HG02588 (cell line): ENCODE data around the gene TLE4.
A peak's percentile ranks its signal among the peaks of the same experiment; 100 is the strongest.
"Not testable (repeated sequence)": the region's sequence is repeated elsewhere in the genome, so short reads cannot be mapped to it uniquely, and the experiment has no call there.

Experiments
- ATAC-seq: cut with Tn5 transposase; IDR thresholded peaks from one replicate; pipeline ENCODE4 v1.9.1; 2021; ENCODE audit warnings: mild to moderate bottlenecking, moderate library complexity; ENCODE audit not compliant: unreplicated experiment

TLE4 gene

DNA sequence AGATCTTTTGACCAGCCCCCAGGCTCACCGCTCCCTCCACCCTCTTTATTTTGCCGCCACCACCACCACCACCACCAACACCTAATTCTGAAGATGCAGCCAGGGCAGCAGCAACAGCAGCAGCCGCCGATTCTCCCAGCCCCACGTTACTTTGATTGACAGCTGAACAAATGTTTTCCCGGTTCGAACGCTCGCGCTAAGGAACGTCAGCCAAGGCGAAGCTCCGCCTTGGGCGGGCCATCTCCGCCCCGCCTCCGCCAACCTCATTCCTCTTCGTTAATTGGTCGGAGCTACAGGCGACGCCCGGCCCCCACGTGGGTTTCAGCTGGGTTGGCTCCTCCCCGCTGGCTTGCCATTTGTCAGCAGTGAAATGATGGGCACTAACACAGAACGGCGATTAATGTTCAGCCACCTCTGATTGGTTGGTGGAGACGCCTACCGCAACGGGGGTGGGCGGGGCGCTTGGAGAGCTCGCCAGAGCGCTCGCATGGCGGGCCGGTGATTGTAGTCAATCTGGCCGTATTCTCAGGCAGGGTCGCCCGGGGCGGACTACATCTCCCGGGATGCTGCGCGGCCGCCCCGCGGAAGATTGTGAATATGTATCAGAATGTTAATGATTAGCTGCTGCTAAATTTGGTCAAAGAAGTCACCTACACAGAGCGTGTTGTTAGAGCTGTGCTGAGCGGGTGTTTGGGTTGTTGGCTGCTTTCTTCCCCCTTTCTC, at the start of gene TLE4:
Gene TLE4, plus strand, starts transcription at position 657 of the 723 bp plus-strand sequence. CDS start 826 bp downstream, outside the sequence.
- peak; percentile 83 for ATAC-seq

DNA sequence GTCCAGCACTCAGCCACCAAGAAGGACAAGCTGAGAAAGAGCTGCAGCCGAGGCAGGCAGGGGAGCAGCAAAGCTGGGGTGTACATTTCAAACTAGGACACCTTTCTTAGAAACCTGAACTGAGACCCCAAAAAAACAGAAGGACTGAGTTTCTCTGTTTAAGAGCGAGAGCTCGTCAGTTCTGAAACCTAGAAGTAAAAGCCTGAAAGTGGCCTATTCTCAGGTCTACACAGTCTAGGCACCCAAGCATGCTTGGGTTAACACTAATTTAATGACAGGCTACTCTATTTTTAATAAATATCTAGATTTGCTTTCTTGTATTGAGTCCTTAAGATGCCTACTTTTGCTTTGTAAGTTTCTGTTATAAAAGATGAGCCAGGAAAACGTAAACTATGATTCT, 49.0 kb upstream of the TLE4 start:
- no peak for ATAC-seq

DNA sequence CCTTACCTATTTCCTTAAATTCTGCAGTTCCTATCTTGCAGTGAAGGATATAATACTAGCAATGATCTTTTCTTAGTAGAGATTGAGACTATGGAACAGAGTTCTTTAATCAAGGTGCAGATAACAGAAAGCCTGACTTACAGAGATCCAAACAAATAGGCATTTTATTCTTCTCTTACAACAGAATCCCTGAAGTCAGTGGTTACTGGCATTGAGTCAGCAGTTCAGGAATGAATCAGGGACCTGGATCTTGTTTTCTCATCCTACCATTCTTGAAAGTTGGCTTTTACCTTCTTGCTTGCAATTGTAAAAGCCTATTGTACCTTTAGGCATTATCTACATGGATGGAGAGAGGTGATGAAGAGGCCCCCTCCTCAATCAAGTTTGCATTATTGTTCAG, 47.5 kb upstream of the TLE4 start:
- ATAC-seq = no peak

- ATAC-seq = peak; percentile 59
Observed at GRCh38 chr9:79526149-79526672, 45.6 kb upstream of the TLE4 start.

DNA sequence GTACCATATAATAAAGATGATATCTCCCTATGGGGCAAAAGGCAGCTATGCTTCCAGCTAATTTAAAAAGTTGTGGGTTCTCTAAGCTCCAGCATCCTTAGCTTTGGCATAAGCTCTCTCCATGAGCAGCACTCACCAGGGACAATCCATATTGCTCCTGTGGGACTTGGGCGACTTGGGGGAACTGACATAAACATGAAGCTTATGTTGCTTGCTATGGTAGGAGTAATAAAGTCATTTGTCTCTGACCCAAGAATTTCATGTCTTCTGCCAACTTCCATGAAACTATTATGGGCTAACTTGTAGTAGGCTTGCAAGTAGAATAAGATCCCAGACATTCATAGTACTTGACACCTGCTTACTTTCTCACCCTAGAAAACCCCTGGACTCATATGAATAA, 36.2 kb upstream of the TLE4 start:
- no peak for ATAC-seq

GRCh38 chr9:79537838-79538237, 33.9 kb upstream of the TLE4 start:
- ATAC-seq = no peak

DNA sequence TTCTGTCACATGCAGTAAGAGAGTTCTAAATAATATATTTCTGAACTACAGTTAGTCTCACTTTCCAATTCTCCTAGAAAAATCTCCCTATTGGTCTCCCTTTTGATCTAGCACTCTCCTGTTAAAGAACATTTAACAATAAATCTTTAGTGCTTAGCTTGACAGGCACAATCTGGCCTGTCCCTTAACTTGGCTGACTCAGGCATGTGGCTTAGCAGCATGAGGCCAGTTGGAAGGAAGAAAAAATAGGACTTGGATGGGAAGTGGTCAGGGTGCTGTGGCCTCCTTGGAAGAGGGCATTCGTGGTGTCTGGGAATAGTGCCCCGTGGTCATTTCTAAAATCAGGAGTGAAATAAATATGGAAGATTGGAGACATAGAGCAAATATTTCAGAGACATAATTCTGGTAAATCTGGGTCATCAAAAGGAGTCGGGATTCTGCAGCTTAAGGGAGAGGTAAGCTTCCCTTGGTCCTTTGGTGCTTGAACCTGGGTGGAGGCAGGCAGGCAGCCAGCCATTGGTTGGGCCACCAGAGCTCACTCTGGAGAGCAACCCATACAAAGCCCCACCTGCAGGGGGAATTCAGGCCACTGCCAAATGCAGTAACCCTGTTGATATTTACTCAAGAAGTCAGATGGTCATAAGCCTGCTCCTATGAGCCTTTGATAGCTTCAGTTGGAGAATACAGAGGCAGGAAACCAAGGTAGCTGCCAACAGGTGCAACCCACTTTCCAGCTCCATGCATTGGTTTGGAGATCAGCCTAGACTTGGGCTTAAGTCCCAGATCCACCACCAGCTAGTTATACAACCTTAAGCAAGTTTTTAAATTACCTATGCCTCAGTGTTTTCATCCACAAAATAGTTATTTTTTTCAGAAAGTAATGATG, 28.8 kb upstream of the TLE4 start:
- ATAC-seq = no peak

GRCh38 chr9:79544375-79544774, 27.4 kb upstream of the TLE4 start:
- not testable (repeated sequence) for ATAC-seq

DNA sequence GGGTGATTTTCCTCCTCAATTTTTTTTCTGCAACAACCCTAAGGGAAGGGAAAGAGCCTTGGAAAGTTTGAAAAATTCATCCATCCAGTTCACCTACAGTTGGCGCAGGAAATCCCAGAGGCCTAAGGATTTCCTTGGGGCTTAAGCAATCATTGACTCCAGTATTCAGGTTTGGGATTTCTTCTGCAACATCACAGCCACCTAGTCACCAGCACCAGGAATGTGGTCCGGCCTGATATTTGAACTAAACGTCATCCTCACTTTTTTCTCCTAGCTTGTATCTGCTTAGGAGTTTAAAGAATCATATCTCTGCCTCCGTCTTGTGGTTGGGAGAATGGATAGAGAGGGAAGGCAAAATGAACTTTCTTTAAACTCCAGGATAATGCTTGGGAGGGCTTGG, 20.2 kb upstream of the TLE4 start:
- no peak for ATAC-seq

DNA sequence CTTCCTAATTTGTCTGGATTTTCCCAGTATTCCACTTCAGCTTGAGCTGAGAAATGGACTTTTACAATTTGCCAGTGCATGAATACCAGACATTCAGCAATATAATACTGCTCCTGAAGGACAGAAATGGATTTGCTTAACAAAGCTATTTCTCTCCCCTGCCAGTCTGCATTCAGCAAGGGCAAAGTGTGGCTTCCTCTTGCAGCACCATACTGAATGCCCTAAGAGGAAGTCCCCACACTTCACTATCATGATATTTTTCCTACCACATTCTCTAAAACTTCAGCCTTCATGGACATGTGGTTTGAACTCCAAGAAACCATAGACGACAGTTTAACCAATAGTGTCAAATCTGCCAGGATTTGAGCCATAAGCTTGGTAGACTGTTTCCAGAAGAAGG, 19.8 kb upstream of the TLE4 start:
- ATAC-seq = no peak

DNA sequence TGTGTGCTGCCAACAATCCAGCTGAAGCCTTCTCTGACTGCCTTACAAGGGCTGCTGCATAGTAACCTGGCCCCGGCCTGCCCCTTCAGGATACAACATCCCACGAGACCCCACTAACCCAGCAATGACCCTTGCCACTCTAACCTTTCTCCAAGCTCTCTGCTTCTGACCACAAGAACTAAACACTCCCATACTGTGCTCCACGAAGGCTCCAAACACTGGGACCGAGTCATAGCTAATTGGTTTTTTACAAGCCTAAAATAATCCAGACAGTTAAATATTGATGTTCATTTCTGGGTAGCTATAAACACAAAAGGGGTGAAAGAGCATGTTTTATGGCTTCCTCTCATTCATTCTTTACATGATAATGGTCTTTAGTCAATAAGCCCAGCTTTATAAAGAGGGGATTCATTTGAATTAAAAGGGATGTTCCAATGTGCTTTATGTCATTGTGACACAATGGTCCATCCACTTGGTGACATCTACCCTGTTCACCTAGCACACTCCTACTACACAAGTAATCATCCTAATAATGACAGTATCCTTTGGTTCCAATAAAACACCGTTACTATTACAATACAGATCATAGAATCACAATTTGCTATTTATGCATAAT, 16.2 kb upstream of the TLE4 start:
- ATAC-seq = no peak

GRCh38 chr9:79559495-79560181, 12.1 kb upstream of the TLE4 start:
- no peak for ATAC-seq

- no peak for ATAC-seq
Observed at GRCh38 chr9:79562749-79563386, 8.9 kb upstream of the TLE4 start.

DNA sequence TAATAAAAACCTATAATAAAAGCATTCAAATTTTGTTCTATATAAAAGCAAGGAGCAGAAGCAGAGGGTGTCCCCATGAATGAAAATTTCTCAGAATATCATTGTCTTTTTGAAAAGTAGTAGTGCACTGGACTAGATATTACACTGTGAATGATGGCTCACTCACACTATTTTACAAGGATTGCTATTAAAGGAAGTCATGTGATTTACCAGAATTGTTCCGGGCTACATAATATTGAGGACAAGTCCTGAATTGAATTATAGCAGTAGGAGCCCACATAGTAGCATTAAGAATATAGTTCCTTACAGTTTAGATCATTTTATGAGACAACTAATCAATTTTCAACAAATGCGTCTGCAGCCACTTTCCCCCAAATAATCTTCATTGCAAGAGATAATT, 7.7 kb upstream of the TLE4 start:
- ATAC-seq = no peak

- ATAC-seq = peak; percentile 94
Observed at GRCh38 chr9:79565245-79565644, 6.5 kb upstream of the TLE4 start.

DNA sequence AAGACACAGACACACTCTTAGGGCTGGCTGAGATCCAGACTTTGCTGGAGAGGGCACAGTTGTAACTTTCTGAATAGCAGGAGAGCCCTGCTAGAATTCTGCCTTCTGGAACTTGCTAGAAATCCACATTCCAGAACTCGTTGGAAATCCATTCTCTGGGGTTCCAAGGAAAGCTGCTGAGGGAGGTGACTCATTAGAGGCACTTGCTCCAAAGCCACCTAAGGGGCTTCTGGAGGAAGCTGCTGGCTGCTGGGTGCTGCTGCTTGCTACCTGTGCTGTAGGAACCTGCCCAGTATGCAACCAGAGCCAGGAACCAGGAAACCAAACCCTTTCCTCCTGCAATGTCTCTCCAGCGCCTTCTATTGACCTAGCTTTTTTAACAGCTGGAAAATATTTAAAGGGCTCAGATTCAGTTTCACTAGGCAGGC, 4.1 kb upstream of the TLE4 start:
- no peak for ATAC-seq

DNA sequence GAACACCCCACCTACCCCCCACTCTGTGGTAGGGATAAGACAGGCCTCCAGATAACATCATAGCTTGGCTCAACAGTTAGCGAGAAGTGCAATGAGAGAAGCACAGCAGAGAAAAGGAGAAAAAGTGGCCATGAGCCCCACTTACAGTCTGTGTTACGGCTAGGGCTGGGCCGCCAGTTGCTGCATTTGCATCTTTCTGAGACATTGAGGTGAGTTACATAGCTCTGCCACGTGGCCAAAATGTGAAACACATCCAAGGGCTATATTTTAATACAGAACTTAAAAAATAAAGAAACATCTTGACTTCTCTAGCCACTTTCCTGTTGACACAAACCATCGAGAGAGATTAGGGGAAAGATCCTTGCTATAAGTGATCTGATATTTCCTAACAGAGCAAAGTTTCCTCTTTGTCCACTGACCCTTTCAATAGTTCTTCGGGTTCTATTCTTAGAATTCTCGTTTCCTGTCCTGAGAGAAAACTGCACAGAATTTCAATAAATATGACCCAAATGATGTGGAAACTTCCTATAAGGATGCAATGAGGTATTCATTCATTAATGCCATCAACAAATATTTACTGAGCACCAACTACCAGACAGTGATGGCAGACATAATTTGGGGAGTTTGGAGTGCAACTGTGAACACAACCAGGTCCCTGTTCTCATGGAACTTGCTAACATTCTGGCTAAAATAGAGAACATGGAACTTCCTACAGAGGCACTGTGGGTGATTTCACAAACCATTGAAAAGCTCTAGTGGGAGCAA, 3.2 kb upstream of the TLE4 start:
- ATAC-seq = no peak

DNA sequence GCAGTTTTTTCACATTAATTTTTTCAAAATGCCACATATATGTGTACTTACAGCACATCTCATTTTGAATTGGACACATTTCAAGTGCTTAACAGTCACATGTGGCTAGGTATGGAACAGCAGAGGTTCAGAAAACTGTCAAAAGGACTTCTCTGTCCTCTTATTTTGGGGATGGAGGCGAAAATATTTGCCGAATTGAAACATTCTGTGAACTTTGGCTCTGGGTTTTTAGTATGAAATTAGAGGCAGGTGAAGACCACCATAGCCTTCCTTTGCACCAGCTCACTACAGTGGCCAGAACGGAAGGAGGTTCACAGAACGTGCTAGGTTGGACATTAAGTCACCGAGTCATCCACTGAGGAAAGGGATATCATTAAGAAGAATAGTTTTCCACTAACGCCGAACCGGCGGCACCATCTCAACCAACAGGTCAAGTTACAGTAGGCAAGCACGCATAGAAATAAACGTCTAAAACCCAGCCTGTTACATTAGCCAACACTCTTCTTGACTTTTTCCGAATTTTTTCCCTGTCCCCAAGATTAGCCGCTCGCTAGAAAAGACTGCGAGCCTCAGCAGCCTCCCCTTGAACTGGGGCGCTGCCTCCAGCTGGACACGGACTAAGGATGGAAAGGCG, 1.8 kb upstream of the TLE4 start:
- ATAC-seq = no peak
